Thyroid gland (tissue), 4 donors: ENCODE results near the gene CCDC197.

Experiments used
- CTCF ChIP-seq, 6 experiments: fragments of 200-600 bp in 3 of 6; fragments of 450-650 bp in 3 of 6; sonication (generic) in 3 of 6; IDR thresholded peaks; one replicate each; pipeline ENCODE4 v1.5.1; 2016 to 2019; ENCODE audit warnings: antibody characterized with exemption in 6 of 6, mild to moderate bottlenecking in 2 of 6, inconsistent platforms in 1 of 6, moderate library complexity in 1 of 6
- POLR2A ChIP-seq, 2 donors: fragments of 450-650 bp; IDR thresholded peaks; one replicate each; pipeline ENCODE4 v1.6.1; 2017; ENCODE audit warnings: antibody characterized with exemption in 2 of 2, mild to moderate bottlenecking in 2 of 2, moderate library complexity in 1 of 2

GRCh38 chr14:94052662-94053061 is 55.6 kb downstream of the CCDC197 start:
- TF ChIP-seq CTCF (IDR thresholded peaks at IDR 0.05) (no peak), POLR2A (IDR thresholded peaks at IDR 0.05) (no peak)
